ENCODE measurements around the gene SEC14L2. TPM values are rescaled to one million over a fixed set of nuclear protein-coding genes. Genes with fewer than 3 reads are reported as not detected.

The SEC14L2 gene
- total RNA-seq, 1 experiment from 2014 or later = 51.3 TPM

GRCh38 chr22:30423959-30424533 is 27.2 kb downstream of the SEC14L2 start:
- BruUV-seq (replicated peaks) = no TSS peak
- TF ChIP-seq, protein P1, sequence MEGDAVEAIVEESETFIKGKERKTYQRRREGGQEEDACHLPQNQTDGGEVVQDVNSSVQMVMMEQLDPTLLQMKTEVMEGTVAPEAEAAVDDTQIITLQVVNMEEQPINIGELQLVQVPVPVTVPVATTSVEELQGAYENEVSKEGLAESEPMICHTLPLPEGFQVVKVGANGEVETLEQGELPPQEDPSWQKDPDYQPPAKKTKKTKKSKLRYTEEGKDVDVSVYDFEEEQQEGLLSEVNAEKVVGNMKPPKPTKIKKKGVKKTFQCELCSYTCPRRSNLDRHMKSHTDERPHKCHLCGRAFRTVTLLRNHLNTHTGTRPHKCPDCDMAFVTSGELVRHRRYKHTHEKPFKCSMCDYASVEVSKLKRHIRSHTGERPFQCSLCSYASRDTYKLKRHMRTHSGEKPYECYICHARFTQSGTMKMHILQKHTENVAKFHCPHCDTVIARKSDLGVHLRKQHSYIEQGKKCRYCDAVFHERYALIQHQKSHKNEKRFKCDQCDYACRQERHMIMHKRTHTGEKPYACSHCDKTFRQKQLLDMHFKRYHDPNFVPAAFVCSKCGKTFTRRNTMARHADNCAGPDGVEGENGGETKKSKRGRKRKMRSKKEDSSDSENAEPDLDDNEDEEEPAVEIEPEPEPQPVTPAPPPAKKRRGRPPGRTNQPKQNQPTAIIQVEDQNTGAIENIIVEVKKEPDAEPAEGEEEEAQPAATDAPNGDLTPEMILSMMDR (conservative IDR thresholded peaks at IDR 0.05) = no peak
- Histone ChIP-seq H3K4me2 (peak overlapping the region; percentile 88), H3F3A (ENCODE audit: insufficient read depth, low read depth) (peaks cover 73% of the 10 kb centered on the region), H3K4me1 (replicated peaks; ENCODE audit: insufficient read depth) (peaks cover 46% of the 10 kb centered on the region), H3K36me3 (ENCODE audit: low read depth) (peaks cover 14% of the 10 kb centered on the region; the same call in 1 of the 2 replicates), H3K4me3 (peak overlapping the region; percentile 70), H3K9me2 (ENCODE audit: insufficient read depth) (no peaks in the 10 kb centered on the region), H3K27me3 (ENCODE audit: insufficient read depth, low read depth) (no peaks in the 10 kb centered on the region), H3K9me3 (ENCODE audit: insufficient read depth, low read depth) (no peaks in the 10 kb centered on the region), H4K20me1 (ENCODE audit: insufficient read depth) (no peaks in the 10 kb centered on the region), H3K27ac (peak overlapping the region; percentile 93), H3K79me2 (ENCODE audit: low read depth) (peaks cover 24% of the 10 kb centered on the region), H2AFZ (peak overlapping the region; percentile 57; the same call in 1 of the 2 replicates)
- ChIA-PET POLR2A (ENCODE audit: unreplicated experiment) (interaction anchor here (0.6 to 1.7 kb wide), 10 partner anchors 12 to 867 kb away, joined by 3 to 20 read pairs (median 6); partner anchors contain the start of genes CCDC157, PES1, SEC14L2 and SF3A1), CTCF (interaction anchor here (0.6 to 1.5 kb wide), 6 partner anchors 16 to 99 kb away, joined by 3 to 5 read pairs (median 3); partner anchors contain the start of gene TBC1D10A)
- DNase-seq = peak; percentile 98 to 99
- intact Hi-C loops (cut with micrococcal nuclease; ENCODE audit: unreplicated experiment) = loop anchor here (1.0 to 10.0 kb wide), 4 partner anchors 12 to 181 kb away; partner anchors contain the start of genes SEC14L2 and TCN2

- POLR2A ChIA-PET (ENCODE audit: unreplicated experiment) = interaction anchor here (0.6 to 1.7 kb wide), 6 partner anchors 13 to 1088 kb away, joined by 4 to 20 read pairs (median 8); partner anchors contain the start of gene SEC14L2
- CTCF ChIA-PET = interaction anchor here (0.6 to 1.5 kb wide), 7 partner anchors 16 to 99 kb away, joined by 3 to 5 read pairs (median 3); partner anchors contain the start of genes SEC14L2 and TBC1D10A
Measured at GRCh38 chr22:30424534-30425326, 27.9 kb downstream of the SEC14L2 start.

GRCh38 chr22:30425327-30425615 is 28.5 kb downstream of the SEC14L2 start:
- peak overlapping the region; percentile 83 for H2AFZ ChIP-seq
- TF ChIP-seq, protein P1 (conservative IDR thresholded peaks at IDR 0.05) = no peak
- no peak for TF ChIP-seq EZH2 (IDR thresholded peaks at IDR 0.05; ENCODE audit: low read depth)
- DNase-seq = no peak
- H3F3A ChIP-seq (ENCODE audit: insufficient read depth, low read depth) = peaks cover 61% of the 10 kb centered on the region
- intact Hi-C loops (cut with micrococcal nuclease; ENCODE audit: unreplicated experiment) = loop anchor here (10.0 kb wide), 1 partner anchor 180 kb away; the partner anchor contains the start of gene TCN2
- H3K4me2 ChIP-seq = peak overlapping the region; percentile 88
- H3K36me3 ChIP-seq (ENCODE audit: low read depth) = 0 out of 2 replicates have a peak, but pooled peaks cover 9% of the 10 kb centered on the region
- BruUV-seq (replicated peaks) = no TSS peak
- ChIA-PET CTCF (interaction anchor here (0.6 to 2.8 kb wide), 3 partner anchors 29 to 34 kb away, joined by 3 to 8 read pairs (median 4); partner anchors contain the start of gene SEC14L2), POLR2A (ENCODE audit: unreplicated experiment) (interaction anchor here (0.7 to 1.7 kb wide), 2 partner anchors 13 to 28 kb away, joined by 6 to 13 read pairs; no protein-coding TSS in a partner anchor)
- peak overlapping the region; percentile 70 for H3K4me3 ChIP-seq
- peak overlapping the region; percentile 93 for H3K27ac ChIP-seq
- no peaks in the 10 kb centered on the region for H4K20me1 ChIP-seq (ENCODE audit: insufficient read depth)
- H3K4me1 ChIP-seq (replicated peaks; ENCODE audit: insufficient read depth) = peaks cover 33% of the 10 kb centered on the region
- no peaks in the 10 kb centered on the region for H3K27me3 ChIP-seq (ENCODE audit: insufficient read depth, low read depth)
- H3K9me2 ChIP-seq (ENCODE audit: insufficient read depth) = no peaks in the 10 kb centered on the region
- no peaks in the 10 kb centered on the region for H3K9me3 ChIP-seq (ENCODE audit: insufficient read depth, low read depth)
- peaks cover 24% of the 10 kb centered on the region for H3K79me2 ChIP-seq (ENCODE audit: low read depth)

More at GRCh38 chr22:30424534-30425326, 27.9 kb downstream of the SEC14L2 start:
- TSS peak; percentile 24 for BruUV-seq (replicated peaks)
- Histone ChIP-seq H4K20me1 (ENCODE audit: insufficient read depth) (no peaks in the 10 kb centered on the region), H3F3A (ENCODE audit: insufficient read depth, low read depth) (peaks cover 66% of the 10 kb centered on the region), H3K36me3 (ENCODE audit: low read depth) (0 out of 2 replicates have a peak, but pooled peaks cover 9% of the 10 kb centered on the region), H3K4me1 (replicated peaks; ENCODE audit: insufficient read depth) (peaks cover 39% of the 10 kb centered on the region), H3K27ac (peak overlapping the region; percentile 93), H3K9me3 (ENCODE audit: insufficient read depth, low read depth) (no peaks in the 10 kb centered on the region), H3K9me2 (ENCODE audit: insufficient read depth) (no peaks in the 10 kb centered on the region), H3K4me2 (peak overlapping the region; percentile 88), H2AFZ (peak overlapping the region; percentile 57; the same call in 1 of the 2 replicates), H3K27me3 (ENCODE audit: insufficient read depth, low read depth) (no peaks in the 10 kb centered on the region), H3K4me3 (peak overlapping the region; percentile 70), H3K79me2 (ENCODE audit: low read depth) (peaks cover 24% of the 10 kb centered on the region)
- intact Hi-C loops (cut with micrococcal nuclease; ENCODE audit: unreplicated experiment) = loop anchor here (1.0 to 10.0 kb wide), 2 partner anchors 27 to 180 kb away; partner anchors contain the start of genes SEC14L2 and TCN2
- DNase-seq = peak in 1 of 2 experiments; percentile 27
- TF ChIP-seq EZH2 (IDR thresholded peaks at IDR 0.05; ENCODE audit: low read depth) = no peak
- TF ChIP-seq, protein P1 (conservative IDR thresholded peaks at IDR 0.05) = peak; percentile 19; the same call in 1 of the 2 replicates
